Measurements from ENCODE around the gene ONECUT1. TPM values are rescaled to one million over a fixed set of nuclear protein-coding genes. Genes with fewer than 3 reads are reported as not detected.

The ONECUT1 gene
- total and polyA plus RNA-seq, 7 donors, result not detected

- no peaks in the 10 kb centered on the region for H3K9me3 ChIP-seq
- no peaks in the 10 kb centered on the region for H3K36me3 ChIP-seq (ENCODE audit: insufficient read depth in 1 of 2, low read depth in 1 of 2)
- ATAC-seq (peak in 1 of 4 donors; percentile 35), DNase-seq (no peak)
- H3K4me3 ChIP-seq, result no peak overlapping the region
- peaks cover 3 to 98% (median 64%) of the 10 kb centered on the region in 3 donors for H3K27me3 ChIP-seq (ENCODE audit: insufficient read depth in 3 of 3, low read length in 2 of 3)
- 5 to 6% (median 6%) methylated on average over 45 of the region's 45 CpGs for WGBS, 3 donors
- no peak for TF ChIP-seq CTCF (IDR thresholded peaks at IDR 0.05)
- no peak overlapping the region for H3K27ac ChIP-seq
- H3K4me1 ChIP-seq, result peaks cover 4% of the 10 kb centered on the region
- intact Hi-C loops (cut with DNase I), result no loop called here
Measured at GRCh38 chr15:52797625-52798501, 7.7 kb upstream of the ONECUT1 start.

GRCh38 chr15:52796753-52797520 is 6.8 kb upstream of the ONECUT1 start:
- no peaks in the 10 kb centered on the region for H3K9me3 ChIP-seq
- WGBS, 3 donors, result 7 to 9% (median 8%) methylated on average over 8 of the region's 8 CpGs
- peaks cover 3 to 96% (median 62%) of the 10 kb centered on the region in 3 donors for H3K27me3 ChIP-seq (ENCODE audit: insufficient read depth in 3 of 3, low read length in 2 of 3)
- no peak for ATAC-seq
- H3K27ac ChIP-seq, result no peak overlapping the region
- intact Hi-C loops (cut with DNase I), result no loop called here
- H3K4me3 ChIP-seq, result no peak overlapping the region
- DNase-seq, result no peak
- TF ChIP-seq CTCF (IDR thresholded peaks at IDR 0.05), result no peak
- no peaks in the 10 kb centered on the region for H3K36me3 ChIP-seq (ENCODE audit: insufficient read depth in 1 of 2, low read depth in 1 of 2)
- H3K4me1 ChIP-seq, result peaks cover 4% of the 10 kb centered on the region

- no peak for ATAC-seq
- 5 to 6% (median 6%) methylated on average over 9 of the region's 9 CpGs for WGBS, 3 donors
- no peaks in the 10 kb centered on the region for H3K9me3 ChIP-seq
- DNase-seq, result no peak
- no peak for TF ChIP-seq CTCF (IDR thresholded peaks at IDR 0.05)
- H3K27me3 ChIP-seq (ENCODE audit: insufficient read depth in 3 of 3, low read length in 2 of 3), result peaks cover 3 to 96% (median 57%) of the 10 kb centered on the region in 3 donors
- no peak overlapping the region for H3K27ac ChIP-seq
- peaks cover 4% of the 10 kb centered on the region for H3K4me1 ChIP-seq
- intact Hi-C loops (cut with DNase I), result no loop called here
- no peaks in the 10 kb centered on the region for H3K36me3 ChIP-seq (ENCODE audit: insufficient read depth in 1 of 2, low read depth in 1 of 2)
- no peak overlapping the region for H3K4me3 ChIP-seq
Measured at GRCh38 chr15:52796228-52796521, 6.0 kb upstream of the ONECUT1 start.

GRCh38 chr15:52795464-52796227 is 5.5 kb upstream of the ONECUT1 start:
- no peak for ATAC-seq
- Histone ChIP-seq H3K36me3 (ENCODE audit: insufficient read depth in 1 of 2, low read depth in 1 of 2) (no peaks in the 10 kb centered on the region), H3K27ac (no peak overlapping the region), H3K4me1 (peaks cover 4% of the 10 kb centered on the region), H3K9me3 (no peaks in the 10 kb centered on the region), H3K4me3 (no peak overlapping the region), H3K27me3 (ENCODE audit: insufficient read depth in 3 of 3, low read length in 2 of 3) (peaks cover 3 to 96% (median 56%) of the 10 kb centered on the region in 3 donors)
- TF ChIP-seq CTCF (IDR thresholded peaks at IDR 0.05), result no peak
- WGBS, 3 donors, result 6 to 9% (median 8%) methylated on average over 31 of the region's 31 CpGs
- intact Hi-C loops (cut with DNase I), result no loop called here
- no peak for DNase-seq

Data from psoas muscle (tissue), 8 donors.